Loucy (cell line): Measurements from ENCODE around the gene NFKBIA.

ENCODE experiments used
- H2AFZ ChIP-seq: fragments of 200-600 bp; sonication (generic); 2 replicates; pipeline ENCODE4 v1.6.0; 2016; ENCODE audit warnings: antibody characterized with exemption, mild to moderate bottlenecking, low read length, moderate library complexity
- H3F3A ChIP-seq: fragments of 200-600 bp; 2 replicates; pipeline ENCODE4 v1.6.0; 2016; ENCODE audit warnings: antibody characterized with exemption, low read depth, mild to moderate bottlenecking
- H3K27me3 ChIP-seq: fragments of 200-600 bp; sonication (generic); 2 replicates; pipeline ENCODE4 v1.6.1; 2014; ENCODE audit warnings: low read length, mild to moderate bottlenecking; ENCODE audit not compliant: insufficient read depth, poor library complexity, severe bottlenecking
- H3K36me3 ChIP-seq: fragments of 200-600 bp; sonication (generic); 2 replicates; pipeline ENCODE4 v1.6.1; 2016; ENCODE audit warnings: low read length; ENCODE audit not compliant: insufficient read depth
- H3K4me1 ChIP-seq: fragments of 200-600 bp; sonication (generic); 2 replicates; pipeline ENCODE4 v1.5.1; 2014; ENCODE audit warnings: low read length, mild to moderate bottlenecking; ENCODE audit not compliant: insufficient read depth, poor library complexity, severe bottlenecking
- H3K4me2 ChIP-seq: fragments of 200-600 bp; sonication (generic); 2 replicates; pipeline ENCODE4 v1.6.0; 2014; ENCODE audit warnings: antibody characterized with exemption, low read length, low read depth, mild to moderate bottlenecking; ENCODE audit not compliant: poor library complexity, severe bottlenecking
- H3K4me3 ChIP-seq: fragments of 200-600 bp; sonication (generic); 2 replicates; pipeline ENCODE4 v1.5.1; 2014; ENCODE audit warnings: low read length, mild to moderate bottlenecking, mixed read lengths; ENCODE audit not compliant: poor library complexity, severe bottlenecking
- H3K79me2 ChIP-seq: fragments of 200-600 bp; sonication (generic); 2 replicates; pipeline ENCODE4 v1.6.1; 2014; ENCODE audit warnings: low read length; ENCODE audit not compliant: insufficient read depth
- H3K9ac ChIP-seq: fragments of 200-600 bp; sonication (generic); 2 replicates; pipeline ENCODE4 v1.6.0; 2014; ENCODE audit warnings: mild to moderate bottlenecking, low read depth, low read length, moderate library complexity; ENCODE audit not compliant: poor library complexity, severe bottlenecking
- H3K9me2 ChIP-seq: fragments of 200-600 bp; sonication (generic); replicated peaks from 2 replicates; pipeline ENCODE4 v1.6.1; 2016; ENCODE audit warnings: low read depth, low read length, mixed read lengths
- H3K9me3 ChIP-seq: fragments of 200-600 bp; sonication (generic); 2 replicates; pipeline ENCODE4 v1.6.1; 2014; ENCODE audit warnings: mild to moderate bottlenecking, antibody characterized with exemption, low read length, low read depth; ENCODE audit not compliant: insufficient read depth
- H4K20me1 ChIP-seq: fragments of 200-600 bp; sonication (generic); 2 replicates; pipeline ENCODE4 v1.6.0; 2014; ENCODE audit warnings: antibody characterized with exemption, low read length, mild to moderate bottlenecking; ENCODE audit not compliant: insufficient read depth, poor library complexity, severe bottlenecking
- CTCF ChIP-seq: fragments of 200-600 bp; sonication (generic); conservative IDR thresholded peaks from 2 replicates; pipeline ENCODE4 v1.5.1; 2014; ENCODE audit warnings: mild to moderate bottlenecking, antibody characterized with exemption, low read length
- EZH2phosphoT487 ChIP-seq: fragments of 200-600 bp; IDR thresholded peaks from 2 replicates; pipeline ENCODE4 v1.6.1; 2018; ENCODE audit warnings: antibody characterized with exemption, mild to moderate bottlenecking, moderate library complexity, borderline replicate concordance

NFKBIA gene

GRCh38 chr14:35353409-35354172 lies 51.0 kb downstream of the NFKBIA start:
- peak overlapping the region; percentile 51 for H3K4me2 ChIP-seq

GRCh38 chr14:35352274-35353233 lies 52.0 kb downstream of the NFKBIA start:
- Histone ChIP-seq H2AFZ (peak overlapping the region; percentile 70), H4K20me1 (no peaks in the 10 kb centered on the region), H3K9me3 (no peaks in the 10 kb centered on the region), H3K4me2 (peak overlapping the region; percentile 51), H3K9ac (peak overlapping the region; percentile 44), H3K27me3 (no peaks in the 10 kb centered on the region), H3K9me2 (no peaks in the 10 kb centered on the region), H3F3A (no peaks in the 10 kb centered on the region), H3K79me2 (no peaks in the 10 kb centered on the region), H3K36me3 (no peaks in the 10 kb centered on the region), H3K4me1 (peaks cover 32% of the 10 kb centered on the region), H3K4me3 (peak overlapping the region; percentile 46)
- TF ChIP-seq CTCF, result no peak
- no peak for TF ChIP-seq EZH2phosphoT487

More at GRCh38 chr14:35353409-35354172, 51.0 kb downstream of the NFKBIA start:
- no peaks in the 10 kb centered on the region for H3K9me2 ChIP-seq
- no peaks in the 10 kb centered on the region for H3K79me2 ChIP-seq
- no peaks in the 10 kb centered on the region for H3K36me3 ChIP-seq
- no peaks in the 10 kb centered on the region for H3F3A ChIP-seq
- H4K20me1 ChIP-seq, result no peaks in the 10 kb centered on the region
- H3K9me3 ChIP-seq, result no peaks in the 10 kb centered on the region
- TF ChIP-seq EZH2phosphoT487, result no peak
- TF ChIP-seq CTCF, result no peak
- H3K4me3 ChIP-seq, result no peak overlapping the region
- H3K9ac ChIP-seq, result peak overlapping the region; percentile 44
- H3K4me1 ChIP-seq, result peaks cover 32% of the 10 kb centered on the region
- peak overlapping the region; percentile 70 for H2AFZ ChIP-seq
- H3K27me3 ChIP-seq, result no peaks in the 10 kb centered on the region

- Histone ChIP-seq H3K9me2 (no peaks in the 10 kb centered on the region), H2AFZ (peak overlapping the region; percentile 70), H3K79me2 (no peaks in the 10 kb centered on the region), H3K4me3 (peak overlapping the region; percentile 46), H3K9ac (peak overlapping the region; percentile 44), H3K27me3 (no peaks in the 10 kb centered on the region), H3K9me3 (no peaks in the 10 kb centered on the region), H4K20me1 (no peaks in the 10 kb centered on the region), H3K4me1 (peaks cover 32% of the 10 kb centered on the region), H3K36me3 (no peaks in the 10 kb centered on the region), H3K4me2 (peak overlapping the region; percentile 51), H3F3A (no peaks in the 10 kb centered on the region)
- no peak for TF ChIP-seq EZH2phosphoT487
- TF ChIP-seq CTCF, result no peak
These were observed 52.7 kb downstream of the NFKBIA start for GRCh38 chr14:35351897-35352273.
